Right lobe of liver (tissue), 4 donors: ENCODE data around the gene UVRAG.

Source experiments
- CTCF ChIP-seq, 4 donors: fragments of 200-600 bp in 3 of 4; fragments of 450-650 bp in 1 of 4; IDR thresholded peaks; one replicate each; pipeline versions ENCODE4 v1.5.1 to v1.8.0; 2016 to 2022; ENCODE audit warnings: antibody characterized with exemption in 4 of 4, mild to moderate bottlenecking in 2 of 4
- POLR2A ChIP-seq: fragments of 450-650 bp; IDR thresholded peaks from one replicate; pipeline ENCODE4 v1.6.1; 2017; ENCODE audit warnings: antibody characterized with exemption, mild to moderate bottlenecking
- donor health status: DM: no; HTN: no; CAD: no.
- donor health status: DM: no; HTN: no; CAD: no.
- donor health status: DM: no; HTN: yes; CAD: no.

GRCh38 chr11:75816561-75817239, 1.7 kb downstream of the UVRAG start:
- no peak for TF ChIP-seq CTCF (IDR thresholded peaks at IDR 0.05)
- TF ChIP-seq POLR2A, result no peak
